Endothelial cell of umbilical vein (primary cell): ENCODE data around the gene CTU2. TPM values are rescaled to one million over a fixed set of nuclear protein-coding genes. Genes with fewer than 3 reads are reported as not detected.

Source experiments
- BruUV-seq: library from RNA; stranded (reverse); fragments of 400-500 nt; replicated peaks from 2 replicates; lab custom pipeline; 2021; lab: Mats Ljungman, UMichigan
- CTCF ChIA-PET: fragments of 300-600, 350-600 bp; sonication (Branson Sonifier 250); formaldehyde crosslinking; loops from one replicate; lab custom pipeline; 2021; ENCODE audit warnings: antibody characterized with exemption, inconsistent platforms; lab: Charles Lee
- POLR2A ChIA-PET: fragments of 300-600, 350-600 bp; sonication (Branson Sonifier 250); formaldehyde crosslinking; loops from one replicate; lab custom pipeline; 2021; ENCODE audit warnings: antibody characterized with exemption, inconsistent platforms; lab: Charles Lee
- DNase-seq: peaks from one replicate; pipeline ENCODE4 v3.0.0-alpha.2; 2011; ENCODE audit warnings: low read depth, low spot score
- FAIRE-seq: peaks from 2 replicates; lab custom pipeline; 2011; peaks lifted over from hg19 to GRCh38; lab: Jason Lieb, UNC
- H2AFZ ChIP-seq: 2 replicates; pipeline ENCODE4 v1.6.0; 2012; ENCODE audit warnings: low read depth, low read length, control low read depth, inconsistent platforms
- H3K27ac ChIP-seq: 2 replicates; pipeline ENCODE4 v1.5.1; 2011; ENCODE audit warnings: low read depth, mild to moderate bottlenecking, control low read depth, low read length, moderate library complexity; ENCODE audit not compliant: insufficient read depth
- H3K27me3 ChIP-seq, 2 experiments: 2 replicates each; pipeline versions ENCODE4 v1.6.0 to v1.6.1; 2011; ENCODE audit warnings: low read length in 2 of 2, mixed read lengths in 1 of 2; ENCODE audit not compliant: control insufficient read depth in 2 of 2, insufficient read depth in 2 of 2
- H3K36me3 ChIP-seq, 2 experiments: 2 replicates in 1 of 2; 3 replicates in 1 of 2; pipeline ENCODE4 v1.5.1; 2011; ENCODE audit warnings: low read length in 2 of 2, mild to moderate bottlenecking in 1 of 2, moderate library complexity in 1 of 2; ENCODE audit not compliant: control insufficient read depth in 2 of 2, insufficient read depth in 2 of 2; ENCODE audit errors: extremely low read depth in 1 of 2
- H3K4me1 ChIP-seq: 3 replicates; pipeline ENCODE4 v1.5.1; 2011; ENCODE audit warnings: mild to moderate bottlenecking, low read length; ENCODE audit not compliant: control insufficient read depth, insufficient read depth; ENCODE audit errors: extremely low read depth
- H3K4me2 ChIP-seq: 2 replicates; pipeline ENCODE4 v1.6.1; 2011; ENCODE audit warnings: low read length, control low read depth, mixed read lengths; ENCODE audit not compliant: insufficient read depth
- H3K4me3 ChIP-seq, 3 experiments: fragments of 200-600 bp in 1 of 3; sonication (generic), shearing (Covaris generic) in 1 of 3; replicated peaks in 1 of 3; 2 replicates each; pipeline ENCODE4 v1.5.1; 2011 to 2016; ENCODE audit warnings: control low read depth in 3 of 3, low read length in 3 of 3, mild to moderate bottlenecking in 2 of 3, inconsistent platforms in 1 of 3, low read depth in 1 of 3, moderate library complexity in 1 of 3; ENCODE audit not compliant: insufficient read depth in 1 of 3
- H3K79me2 ChIP-seq: 2 replicates; pipeline ENCODE4 v1.6.0; 2012; ENCODE audit warnings: low read length, inconsistent platforms; ENCODE audit not compliant: control insufficient read depth, insufficient read depth
- H3K9ac ChIP-seq: replicated peaks from 2 replicates; pipeline ENCODE3; 2011; ENCODE audit warnings: low read length, control low read depth; ENCODE audit not compliant: insufficient read depth; ENCODE audit errors: extremely low read depth
- H3K9me1 ChIP-seq: replicated peaks from 3 replicates; pipeline ENCODE4 v1.6.0; 2011; ENCODE audit warnings: mild to moderate bottlenecking, low read length; ENCODE audit not compliant: control insufficient read depth, insufficient read depth; ENCODE audit errors: extremely low read depth
- H3K9me3 ChIP-seq: replicated peaks from 2 replicates; pipeline ENCODE4 v1.5.1; 2012; ENCODE audit warnings: low read length, inconsistent platforms; ENCODE audit not compliant: control insufficient read depth, insufficient read depth
- H4K20me1 ChIP-seq: replicated peaks from 2 replicates; pipeline ENCODE3; 2011; ENCODE audit warnings: mild to moderate bottlenecking, low read length; ENCODE audit not compliant: control insufficient read depth, insufficient read depth; ENCODE audit errors: extremely low read depth
- CTCF ChIP-seq, 2 donors: IDR thresholded peaks; 1 replicate in 1 of 2; 2 replicates in 1 of 2; pipeline ENCODE4 v1.5.1; 2011; ENCODE audit warnings: low read length in 2 of 2, mild to moderate bottlenecking in 2 of 2, moderate library complexity in 2 of 2, control low read depth in 1 of 2, inconsistent platforms in 1 of 2, low read depth in 1 of 2; ENCODE audit not compliant: insufficient read depth in 1 of 2; ENCODE audit errors: extremely low read depth in 1 of 2
- EZH2 ChIP-seq: IDR thresholded peaks from 2 replicates; pipeline ENCODE4 v1.6.1; 2012; ENCODE audit warnings: borderline replicate concordance, low read depth, mild to moderate bottlenecking, moderate library complexity, low read length, inconsistent platforms; ENCODE audit not compliant: severe bottlenecking
- FOS ChIP-seq: IDR thresholded peaks from 2 replicates; pipeline ENCODE4 v1.6.1; 2011; ENCODE audit warnings: mild to moderate bottlenecking, low read length, moderate library complexity, borderline replicate concordance; ENCODE audit not compliant: insufficient read depth
- GATA2 ChIP-seq: IDR thresholded peaks from 2 replicates; pipeline ENCODE4 v1.7.0; 2011; ENCODE audit warnings: low read depth, mild to moderate bottlenecking, moderate library complexity, mixed read lengths, low read length; ENCODE audit not compliant: insufficient read length, insufficient read depth
- JUN ChIP-seq: IDR thresholded peaks from 2 replicates; pipeline ENCODE4 v1.6.1; 2011; ENCODE audit warnings: borderline replicate concordance, low read depth; ENCODE audit not compliant: insufficient read length, insufficient read depth
- MYC ChIP-seq: IDR thresholded peaks from one replicate; pipeline ENCODE4 v1.6.1; 2011; ENCODE audit warnings: mild to moderate bottlenecking, low read depth, low read length
- POLR2A ChIP-seq: IDR thresholded peaks from 2 replicates; pipeline ENCODE4 v1.6.1; 2012; ENCODE audit warnings: low read depth, mild to moderate bottlenecking, control low read depth, low read length
- POLR2AphosphoS5 ChIP-seq: IDR thresholded peaks from 2 replicates; pipeline ENCODE4 v1.6.1; 2012; ENCODE audit warnings: low read depth, mild to moderate bottlenecking, control low read depth, low read length, moderate library complexity; ENCODE audit not compliant: insufficient read depth
- dilution Hi-C: fragments of 300-500 bp; cut with MboI; formaldehyde crosslinking; loops from one replicate; pipeline ENCODE4 v1.15.0; 2019; ENCODE audit warnings: low sequenced_read_pairs; ENCODE audit not compliant: extremely low pct_ligation_motif_present
- intact Hi-C: fragments of 100-400 bp; cut with micrococcal nuclease; formaldehyde crosslinking; loops from one replicate; pipeline ENCODE4 v1.10.0; 2022
- polyA plus RNA-seq, 4 experiments: library from polyadenylated mRNA; depleted of rRNA in 3 of 4; stranded (reverse) in 3 of 4; unstranded in 1 of 4; fragments of >200 nt; gene quantifications; 2 replicates each; pipeline versions ENCODE4 v1.2.1 to v1.2.3, GENCODE V29; 2011 to 2012; ENCODE audit warnings: missing spikeins in 1 of 4
- total RNA-seq: library from RNA; stranded (reverse); gene quantifications from 2 replicates; pipeline ENCODE4 v1.2.3, GENCODE V29; 2021
- TF ChIP-seq, protein P1 (sequence below): IDR thresholded peaks from 2 replicates; pipeline ENCODE4 v1.6.1; 2011; ENCODE audit not compliant: insufficient read depth, insufficient read length

Gene CTU2
- total and polyA plus RNA-seq, 2 donors (not counting 3 experiments of a cell fraction or from before 2014, with no cell fraction given): 26.1 to 33.7 TPM

DNA sequence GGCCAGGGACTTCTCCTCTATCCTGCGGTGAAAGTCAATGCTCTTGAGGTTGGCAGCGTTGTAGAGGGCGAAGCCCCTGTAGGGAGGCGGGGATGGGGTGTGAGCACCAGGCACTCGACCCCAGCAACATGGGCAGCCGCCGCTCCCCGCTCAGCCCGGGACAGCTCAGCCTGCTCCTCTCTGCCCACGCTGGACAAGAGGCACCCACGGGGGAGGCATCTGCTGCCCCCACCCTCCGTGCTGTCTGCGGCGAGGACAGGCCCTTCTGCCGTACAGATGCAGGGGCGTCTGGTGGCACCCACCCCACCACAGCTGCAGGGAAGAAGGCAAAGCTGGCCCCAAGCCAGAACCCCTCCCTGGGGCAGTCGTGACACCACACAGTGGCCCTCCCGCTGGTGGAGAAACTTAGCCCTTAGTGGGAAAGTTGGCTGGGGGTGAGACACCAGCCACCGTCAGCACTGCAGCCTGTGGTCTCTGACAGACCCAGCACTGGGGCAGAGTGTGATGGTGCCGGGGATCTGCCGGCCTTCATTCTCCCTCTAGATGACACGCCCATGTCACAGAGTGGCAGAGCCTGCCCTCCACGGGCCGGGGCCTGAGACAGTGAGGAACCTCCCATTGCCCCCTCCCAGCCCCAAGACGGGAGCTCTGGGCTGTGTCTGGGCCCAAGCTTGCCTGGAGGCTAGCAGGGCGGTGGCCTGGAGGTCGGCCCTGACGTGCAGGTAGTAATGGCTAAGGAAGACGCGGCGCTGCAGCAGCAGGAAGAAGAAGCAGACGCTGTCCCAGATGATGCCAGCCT lies 19.5 kb downstream of the CTU2 start:
- Histone ChIP-seq H3K9me1 (no peaks in the 10 kb centered on the region), H3K27me3 (no peaks in the 10 kb centered on the region), H2AFZ (no peak overlapping the region), H3K9me3 (no peaks in the 10 kb centered on the region), H3K9ac (no peak overlapping the region), H3K4me3 (no peak overlapping the region), H3K4me1 (no peaks in the 10 kb centered on the region), H3K27ac (no peak overlapping the region), H3K79me2 (peaks cover 2% of the 10 kb centered on the region), H3K36me3 (peaks cover 15 to 71% of the 10 kb centered on the region in 2 experiments), H4K20me1 (no peaks in the 10 kb centered on the region), H3K4me2 (no peak overlapping the region)
- dilution Hi-C loops (no loop called here), intact Hi-C loops (no loop called here)
- BruUV-seq: no TSS peak
- CTCF ChIA-PET: no interaction called here
- DNase-seq (no peak), FAIRE-seq (no peak)
- no peak for TF ChIP-seq POLR2AphosphoS5
- TF ChIP-seq POLR2A: no peak
- TF ChIP-seq, protein P1, sequence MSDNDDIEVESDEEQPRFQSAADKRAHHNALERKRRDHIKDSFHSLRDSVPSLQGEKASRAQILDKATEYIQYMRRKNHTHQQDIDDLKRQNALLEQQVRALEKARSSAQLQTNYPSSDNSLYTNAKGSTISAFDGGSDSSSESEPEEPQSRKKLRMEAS: no peak
- TF ChIP-seq GATA2: no peak
- TF ChIP-seq EZH2: no peak
- TF ChIP-seq MYC: no peak
- no peak for TF ChIP-seq CTCF (IDR thresholded peaks at IDR 0.05; ENCODE audit: extremely low read depth in 1 of 2, insufficient read depth in 1 of 2, low read depth in 1 of 2, low read length in 2 of 2)
- no peak for TF ChIP-seq FOS
- TF ChIP-seq JUN: no peak
- POLR2A ChIA-PET: no interaction called here
